GM19193 (cell line): ENCODE data around the gene SELENOH.

ENCODE experiments used
- POLR2A ChIP-seq: IDR thresholded peaks from 4 replicates; pipeline ENCODE4 v1.6.1; 2011; ENCODE audit not compliant: insufficient read depth, insufficient read length; ENCODE audit errors: extremely low read depth

Gene SELENOH

GRCh38 chr11:57742087-57742452 lies 779 bp downstream of the SELENOH start:
- no peak for TF ChIP-seq POLR2A

DNA sequence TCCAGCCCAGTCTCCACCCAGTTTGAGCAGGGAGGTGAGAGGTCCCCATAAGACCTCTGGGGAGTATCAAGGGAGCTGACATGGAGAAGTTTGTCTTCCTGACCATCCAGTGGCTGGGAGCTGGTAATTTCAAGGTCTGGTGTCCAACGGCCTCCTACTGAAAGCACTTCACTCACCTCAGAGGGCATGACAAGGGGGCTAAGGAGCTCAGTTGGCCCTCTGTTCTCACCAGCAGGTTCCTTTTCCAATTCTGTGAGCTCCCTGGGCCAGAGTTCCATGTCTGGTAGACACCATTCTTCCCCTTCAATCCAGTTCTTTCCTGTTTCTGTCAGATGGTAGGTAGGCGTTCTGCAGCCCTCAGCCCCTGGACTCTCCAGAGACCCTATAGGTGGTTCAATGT lies 3.1 kb downstream of the SELENOH start:
- peak; percentile 16 for TF ChIP-seq POLR2A

- no peak for TF ChIP-seq POLR2A
Measured at GRCh38 chr11:57745206-57745605, 3.9 kb downstream of the SELENOH start.

DNA sequence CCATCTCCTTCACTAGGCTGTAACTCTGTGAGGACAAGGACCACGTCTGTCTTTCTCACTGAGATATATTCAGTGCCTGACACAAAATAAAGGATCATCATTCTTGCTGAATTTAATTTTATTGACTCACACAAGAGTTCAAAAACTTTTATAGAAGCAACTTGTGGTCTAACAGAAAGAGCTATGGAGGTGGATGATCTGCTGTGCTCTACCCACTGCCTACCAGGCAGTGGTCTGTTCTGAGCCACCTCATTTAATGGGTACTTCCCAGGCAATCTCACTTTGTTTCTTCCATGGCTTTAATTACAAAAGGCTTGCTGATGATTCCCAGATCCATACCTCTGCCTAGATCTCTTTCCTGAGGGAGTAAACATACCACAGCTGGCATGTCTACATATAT lies 5.6 kb downstream of the SELENOH start:
- TF ChIP-seq POLR2A = no peak

GRCh38 chr11:57751176-57751575 lies 9.9 kb downstream of the SELENOH start:
- no peak for TF ChIP-seq POLR2A

DNA sequence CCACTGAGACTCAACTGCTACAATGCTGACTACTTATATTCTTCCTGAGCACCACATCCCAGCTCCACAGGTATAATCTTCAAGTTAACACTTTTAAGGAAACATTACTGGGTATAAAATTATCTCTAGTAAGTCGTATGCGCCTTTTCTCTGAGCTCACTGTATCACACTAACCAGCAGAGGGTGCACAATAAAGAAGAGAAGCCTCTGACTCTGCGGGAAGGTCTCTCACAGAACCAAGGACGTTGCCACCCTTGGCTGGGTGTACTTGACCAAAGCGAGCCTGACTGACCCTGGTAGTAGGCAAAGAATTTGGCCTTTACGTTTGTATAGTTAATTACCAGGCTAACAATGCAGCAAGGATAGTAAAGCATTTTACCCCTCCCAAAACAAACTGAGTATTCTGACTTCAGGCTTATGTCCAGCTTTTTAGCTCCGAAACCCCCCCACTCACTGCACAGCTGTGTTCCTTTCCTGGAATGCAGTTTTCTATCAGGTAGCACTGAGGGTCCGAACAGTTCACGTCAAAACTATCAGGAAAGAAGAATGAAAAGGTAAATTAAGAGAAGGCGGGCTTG lies 10.5 kb downstream of the SELENOH start, which contains the start of gene BTBD18:
BTBD18 (minus strand) TSS at position 144 of the 578 bp plus-strand sequence. CDS start 631 bp downstream, outside the sequence.
- TF ChIP-seq POLR2A = no peak

DNA sequence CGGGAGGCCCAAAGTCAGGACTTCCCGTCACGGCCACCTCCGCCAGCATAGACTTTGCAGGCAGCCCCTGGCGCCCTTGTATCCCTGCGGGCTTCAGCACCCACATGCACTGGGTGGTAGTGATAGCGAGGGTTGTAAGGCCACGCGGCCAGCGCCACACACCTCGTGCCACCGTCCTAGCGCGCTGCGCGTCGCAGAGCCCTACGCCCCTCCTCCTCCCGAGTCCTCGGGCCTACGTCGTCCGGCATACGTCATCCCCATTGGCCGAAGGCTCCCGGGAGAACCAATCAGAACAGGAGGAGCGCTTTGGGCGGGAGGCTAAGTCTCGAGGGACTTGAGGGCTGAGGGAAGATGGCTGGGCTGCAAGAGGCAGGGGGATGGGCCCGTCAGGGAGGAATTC lies 11.7 kb downstream of the SELENOH start:
- no peak for TF ChIP-seq POLR2A

GRCh38 chr11:57758174-57758573 lies 16.9 kb downstream of the SELENOH start:
- TF ChIP-seq POLR2A = no peak

DNA sequence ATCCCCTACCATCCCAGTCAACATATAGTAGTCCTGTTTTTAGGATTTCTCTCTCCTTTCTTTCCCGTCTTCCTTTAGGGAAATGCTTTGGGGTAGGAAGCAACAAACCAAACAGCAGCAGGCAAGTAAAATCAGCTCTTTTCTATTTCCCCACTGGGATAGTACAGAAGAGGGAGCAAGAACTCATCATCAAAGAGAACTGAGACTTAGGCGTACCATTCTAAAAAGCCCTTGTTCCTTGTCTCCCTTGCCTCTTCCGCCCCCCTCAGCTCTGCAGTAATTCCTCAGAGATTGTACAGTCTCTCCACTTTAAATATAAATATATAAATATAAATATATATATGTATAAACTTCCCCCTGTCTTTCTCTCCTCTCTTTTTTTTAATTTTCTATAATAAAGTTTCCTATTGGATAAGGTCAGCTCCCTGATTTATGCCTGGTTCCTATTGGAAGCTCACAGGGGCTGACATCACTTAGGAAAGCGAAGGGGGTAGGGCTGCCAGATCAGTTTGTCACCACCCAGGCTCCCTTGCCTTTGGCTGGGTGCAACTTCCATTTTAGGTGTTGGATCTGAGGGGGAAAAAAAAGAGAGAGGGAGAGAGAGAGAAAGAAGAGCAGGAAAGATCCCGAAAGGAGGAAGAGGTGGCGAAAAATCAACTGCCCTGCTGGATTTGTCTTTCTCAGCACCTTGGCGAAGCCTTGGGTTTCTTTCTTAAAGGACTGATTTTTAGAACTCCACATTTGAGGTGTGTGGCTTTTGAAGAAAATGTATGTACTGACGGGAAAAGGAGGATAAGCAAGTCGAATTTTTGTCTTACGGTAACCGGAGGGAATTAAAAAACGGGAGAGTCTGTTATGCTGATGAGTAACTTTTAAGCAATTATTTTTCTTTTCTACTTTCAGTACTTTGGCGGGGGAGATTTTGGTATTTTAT lies 20.3 kb downstream of the SELENOH start, which contains the start of gene CTNND1:
CTNND1 (plus strand) TSS at position 502 of the 934 bp plus-strand sequence. CDS start 29,677 bp downstream, outside the sequence.
- peak; percentile 55 for TF ChIP-seq POLR2A

DNA sequence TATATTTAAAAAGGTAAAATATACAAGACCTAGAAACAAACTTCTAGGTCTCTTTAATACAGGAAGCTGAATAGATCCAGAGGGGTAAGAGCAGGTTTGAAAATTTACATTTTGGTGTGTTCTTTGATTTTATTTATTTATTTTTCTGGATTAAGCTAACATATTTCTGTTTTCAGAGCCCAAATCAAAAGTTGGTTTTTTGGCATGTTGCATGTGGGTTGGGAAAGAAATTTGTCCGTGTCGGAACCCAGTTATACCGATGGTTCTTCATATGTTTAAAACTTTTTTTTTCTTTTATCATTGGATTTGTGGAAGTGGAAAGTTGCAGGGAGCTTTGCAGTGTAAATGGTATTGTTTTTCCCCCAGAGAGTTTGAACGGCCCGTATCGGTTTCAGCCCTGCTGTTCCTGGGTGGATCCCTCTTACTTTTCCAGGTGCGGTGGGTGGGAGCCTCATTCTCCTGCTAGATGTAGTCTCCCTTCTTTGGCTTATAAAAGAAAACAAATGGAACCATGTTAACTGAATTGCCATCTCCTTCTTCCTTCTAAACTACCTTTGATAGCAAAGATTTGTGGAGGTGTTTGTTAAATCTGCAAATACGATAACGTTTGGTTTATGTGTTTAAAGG lies 21.1 kb downstream of the SELENOH start:
- no peak for TF ChIP-seq POLR2A

DNA sequence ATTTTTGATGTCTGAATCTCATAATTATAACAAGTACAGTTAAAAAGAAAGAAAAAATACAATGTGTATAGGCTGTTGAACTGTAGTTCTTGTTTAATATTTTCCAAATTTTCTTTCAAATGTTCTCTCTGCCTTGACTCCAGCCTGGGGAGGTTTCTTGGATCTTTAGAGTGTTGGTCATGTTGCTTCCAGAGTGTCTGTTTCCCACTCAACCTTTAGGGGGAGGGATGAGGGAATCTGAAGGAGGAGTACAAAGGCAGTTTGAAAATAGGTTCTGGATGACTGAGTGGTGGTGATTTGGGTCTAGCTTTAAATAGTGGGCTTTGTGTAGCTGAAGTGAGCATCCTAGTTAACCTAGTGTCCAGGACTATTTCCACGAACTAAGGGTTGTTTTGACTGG lies 22.3 kb downstream of the SELENOH start:
- TF ChIP-seq POLR2A = no peak

GRCh38 chr11:57764021-57764420 lies 22.7 kb downstream of the SELENOH start:
- no peak for TF ChIP-seq POLR2A

GRCh38 chr11:57764566-57764965 lies 23.3 kb downstream of the SELENOH start:
- TF ChIP-seq POLR2A = no peak

- TF ChIP-seq POLR2A = no peak
Measured at GRCh38 chr11:57764972-57765371, 23.7 kb downstream of the SELENOH start.

- no peak for TF ChIP-seq POLR2A
Measured at GRCh38 chr11:57770793-57771192, 29.5 kb downstream of the SELENOH start.
